NCI-H510A treated with DMSO at 0.1 percent for 48 hours (cell line): ENCODE results near the gene RAB8B.

Experiments used
- DNase-seq: peaks from one replicate; lab custom pipeline; 2025; lab: John Stamatoyannopoulos, UW

RAB8B gene

DNA sequence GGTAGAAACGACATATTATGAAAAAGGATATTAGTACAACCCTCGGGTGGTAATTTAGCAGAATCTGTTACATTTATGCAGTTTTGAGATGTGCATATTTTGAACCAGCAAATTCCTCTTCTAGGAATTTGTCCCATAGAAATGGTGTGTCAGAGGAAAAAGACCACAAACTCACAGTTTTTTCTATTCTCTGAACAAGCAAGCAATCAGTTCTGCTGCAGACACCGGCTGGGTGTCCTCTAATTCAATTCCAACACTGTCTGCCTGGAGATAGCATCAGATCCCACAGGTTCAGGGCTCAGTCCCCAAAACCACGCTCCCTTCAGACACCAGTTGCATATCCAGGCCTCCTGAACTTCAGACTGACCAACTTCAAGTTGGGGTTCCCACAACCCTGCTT, 124.4 kb downstream of the RAB8B start:
- DNase-seq, result no peak

DNA sequence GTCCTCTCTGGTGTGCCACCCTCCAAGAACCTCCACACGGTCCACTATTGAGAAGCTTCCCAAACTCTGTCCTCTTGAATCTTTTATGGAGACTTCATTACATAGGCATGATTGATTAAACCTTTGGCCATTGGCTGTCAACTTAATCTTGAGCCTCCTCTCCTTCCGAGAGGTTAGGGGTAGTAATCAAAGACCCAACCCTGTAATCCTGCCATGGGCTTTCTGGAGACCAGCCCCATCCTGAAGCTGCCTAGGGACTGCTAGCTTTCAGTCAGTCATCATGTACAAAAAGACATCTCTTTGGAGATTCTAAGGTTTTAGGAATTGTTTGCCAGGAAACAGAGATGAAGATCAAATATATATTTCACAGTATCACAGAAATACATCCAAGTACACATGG, 125.0 kb downstream of the RAB8B start:
- DNase-seq, result no peak
